Measurements from ENCODE around the gene DOC2B. TPM values are rescaled to one million over a fixed set of nuclear protein-coding genes. Genes with fewer than 3 reads are reported as not detected.

The DOC2B gene
- total RNA-seq, 1 experiment from 2014 or later: 1.5 TPM

GRCh38 chr17:189444-189843 lies 8.0 kb upstream of the DOC2B start:
- in situ Hi-C loops (cut with HindIII; ENCODE audit: low pct_unique_long_range_greater_than_20kb, low sequenced_read_pairs) (no loop called here), intact Hi-C loops (cut with micrococcal nuclease; ENCODE audit: unreplicated experiment) (no loop called here)
- DNase-seq (ENCODE audit: low read depth, low spot score): no peak
- BruUV-seq (replicated peaks): no TSS peak
- Histone ChIP-seq H3K4me1 (ENCODE audit: control insufficient read depth, insufficient read depth, low read length) (no peaks in the 10 kb centered on the region), H3K36me3 (ENCODE audit: control insufficient read depth, insufficient read depth, low read length) (no peaks in the 10 kb centered on the region), H3K4me3 (ENCODE audit: low read depth in 2 of 2, low read length in 2 of 2) (no peak overlapping the region), H3K9me3 (ENCODE audit: control insufficient read depth, insufficient read depth, low read depth, low read length) (no peaks in the 10 kb centered on the region), H3K27me3 (ENCODE audit: control insufficient read depth, insufficient read depth, low read length) (no peaks in the 10 kb centered on the region), H3K27ac (ENCODE audit: low read length) (no peak overlapping the region)
- TF ChIP-seq TCF7L2 (IDR thresholded peaks at IDR 0.05; ENCODE audit: low read depth, low read length) (no peak), POLR2AphosphoS5 (IDR thresholded peaks at IDR 0.05; ENCODE audit: low read depth, low read length) (no peak), REST (IDR thresholded peaks at IDR 0.05; ENCODE audit: insufficient read depth in 1 of 2, low read depth in 2 of 2, low read length in 1 of 2) (no peak), SIN3A (IDR thresholded peaks at IDR 0.05; ENCODE audit: borderline replicate concordance, insufficient read depth, low read depth, low read length) (no peak), CTCF (IDR thresholded peaks at IDR 0.05) (no peak)
- ATAC-seq: no peak
- CTCF ChIA-PET: no interaction called here
- POLR2A ChIA-PET: no interaction called here

DNA sequence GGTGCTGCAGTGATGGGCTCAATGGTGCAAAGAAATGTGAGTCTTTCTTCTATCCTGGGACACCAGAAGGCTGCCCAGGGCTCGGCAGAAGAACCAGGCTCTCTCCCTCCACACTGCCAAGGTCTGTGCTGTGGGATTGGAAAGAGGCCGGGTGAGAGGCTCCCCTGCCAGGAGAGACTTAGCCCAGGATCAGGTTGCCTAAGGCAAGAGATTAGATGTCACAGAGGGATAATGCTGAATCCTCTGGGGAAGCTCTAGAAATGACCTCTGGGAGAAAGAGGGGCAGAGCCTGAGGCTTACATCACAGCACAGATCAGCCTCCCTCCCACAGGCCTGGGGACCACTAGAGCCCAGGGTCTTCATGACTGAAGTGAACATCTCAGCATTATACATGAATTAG lies 5.7 kb upstream of the DOC2B start:
- H3K4me3 ChIP-seq (ENCODE audit: low read depth in 2 of 2, low read length in 2 of 2): no peak overlapping the region
- in situ Hi-C loops (cut with HindIII; ENCODE audit: low pct_unique_long_range_greater_than_20kb, low sequenced_read_pairs) (no loop called here), intact Hi-C loops (cut with micrococcal nuclease; ENCODE audit: unreplicated experiment) (no loop called here)
- no peaks in the 10 kb centered on the region for H3K36me3 ChIP-seq (ENCODE audit: control insufficient read depth, insufficient read depth, low read length)
- TF ChIP-seq REST (IDR thresholded peaks at IDR 0.05; ENCODE audit: insufficient read depth in 1 of 2, low read depth in 2 of 2, low read length in 1 of 2) (no peak), TCF7L2 (IDR thresholded peaks at IDR 0.05; ENCODE audit: low read depth, low read length) (no peak), POLR2AphosphoS5 (IDR thresholded peaks at IDR 0.05; ENCODE audit: low read depth, low read length) (no peak), SIN3A (IDR thresholded peaks at IDR 0.05; ENCODE audit: borderline replicate concordance, insufficient read depth, low read depth, low read length) (no peak), CTCF (IDR thresholded peaks at IDR 0.05) (no peak)
- DNase-seq (ENCODE audit: low read depth, low spot score): no peak
- H3K9me3 ChIP-seq (ENCODE audit: control insufficient read depth, insufficient read depth, low read depth, low read length): no peaks in the 10 kb centered on the region
- no TSS peak for BruUV-seq (replicated peaks)
- ATAC-seq: no peak
- no peak overlapping the region for H3K27ac ChIP-seq (ENCODE audit: low read length)
- H3K27me3 ChIP-seq (ENCODE audit: control insufficient read depth, insufficient read depth, low read length): no peaks in the 10 kb centered on the region
- ChIA-PET POLR2A (no interaction called here), CTCF (no interaction called here)
- H3K4me1 ChIP-seq (ENCODE audit: control insufficient read depth, insufficient read depth, low read length): no peaks in the 10 kb centered on the region
